ENCODE measurements around the gene TMEM115.
A peak's percentile ranks its signal among the peaks of the same experiment; 100 is the strongest.

The TMEM115 gene

GRCh38 chr3:50351323-50351697 lies 8.0 kb downstream of the TMEM115 start:
- H3K4me3 ChIP-seq (ENCODE audit: low read depth, low read length) = peak overlapping the region; percentile 96
- in situ Hi-C loops (cut with HindIII; ENCODE audit: low pct_ligation_motif_present, low sequenced_read_pairs) = no loop called here
- DNase-seq = no peak
- no peaks in the 10 kb centered on the region for H3K27me3 ChIP-seq (replicated peaks)
- no peak for TF ChIP-seq CTCF (IDR thresholded peaks at IDR 0.05; ENCODE audit: low read depth, low read length, missing control alignments)
- peaks cover 29% of the 10 kb centered on the region for H3K36me3 ChIP-seq (replicated peaks)
- no peak overlapping the region for H3K27ac ChIP-seq

- H3K36me3 ChIP-seq (replicated peaks) = peaks cover 29% of the 10 kb centered on the region
- in situ Hi-C loops (cut with HindIII; ENCODE audit: low pct_ligation_motif_present, low sequenced_read_pairs) = no loop called here
- peak; percentile 85 for DNase-seq
- TF ChIP-seq CTCF (IDR thresholded peaks at IDR 0.05; ENCODE audit: low read depth, low read length, missing control alignments) = no peak
- H3K4me3 ChIP-seq (ENCODE audit: low read depth, low read length) = peak within 1 kb of the TSS; percentile 96
- H3K27me3 ChIP-seq (replicated peaks) = no peaks in the 10 kb centered on the region
- peak within 1 kb of the TSS; percentile 83 for H3K27ac ChIP-seq
Observed at GRCh38 chr3:50350527-50351322, 8.6 kb downstream of the TMEM115 start, which contains the start of the genes CYB561D2 and NPRL2. TSS of gene CYB561D2 (plus strand) at chr3:50350862. CDS start at chr3:50351434, 572 bp downstream. TSS of gene NPRL2 (minus strand) at chr3:50350775. CDS start at chr3:50350652, 123 bp downstream.

- in situ Hi-C loops (cut with HindIII; ENCODE audit: low pct_ligation_motif_present, low sequenced_read_pairs) = no loop called here
- no peak for DNase-seq
- no peak for TF ChIP-seq CTCF (IDR thresholded peaks at IDR 0.05; ENCODE audit: low read depth, low read length, missing control alignments)
- Histone ChIP-seq H3K4me3 (ENCODE audit: low read depth, low read length) (peak overlapping the region; percentile 96), H3K27ac (peak overlapping the region; percentile 83), H3K36me3 (replicated peaks) (peaks cover 26% of the 10 kb centered on the region), H3K27me3 (replicated peaks) (no peaks in the 10 kb centered on the region)
Observed at GRCh38 chr3:50350213-50350526, 9.2 kb downstream of the TMEM115 start.

GRCh38 chr3:50347187-50347813 lies 12.0 kb downstream of the TMEM115 start:
- no peak overlapping the region for H3K27ac ChIP-seq
- no peak overlapping the region for H3K4me3 ChIP-seq (ENCODE audit: low read depth, low read length)
- H3K36me3 ChIP-seq (replicated peaks) = peaks cover 2% of the 10 kb centered on the region
- in situ Hi-C loops (cut with HindIII; ENCODE audit: low pct_ligation_motif_present, low sequenced_read_pairs) = no loop called here
- peak; percentile 74 for TF ChIP-seq CTCF (IDR thresholded peaks at IDR 0.05; ENCODE audit: low read depth, low read length, missing control alignments)
- peak; percentile 49 for DNase-seq
- H3K27me3 ChIP-seq (replicated peaks) = no peaks in the 10 kb centered on the region

- H3K27me3 ChIP-seq (replicated peaks) = no peaks in the 10 kb centered on the region
- H3K27ac ChIP-seq = no peak within 1 kb of the TSS
- in situ Hi-C loops (cut with HindIII; ENCODE audit: low pct_ligation_motif_present, low sequenced_read_pairs) = no loop called here
- TF ChIP-seq CTCF (IDR thresholded peaks at IDR 0.05; ENCODE audit: low read depth, low read length, missing control alignments) = no peak
- peak within 1 kb of the TSS; percentile 53 for H3K4me3 ChIP-seq (ENCODE audit: low read depth, low read length)
- no peak for DNase-seq
- peaks cover 2% of the 10 kb centered on the region for H3K36me3 ChIP-seq (replicated peaks)
Observed at GRCh38 chr3:50345586-50346234, 13.6 kb downstream of the TMEM115 start, which contains the start of gene ZMYND10. TSS of gene ZMYND10 (minus strand) at chr3:50345732. CDS start at chr3:50345579, 153 bp downstream.
